ENCODE data around the gene C2CD4D.

The C2CD4D gene

DNA sequence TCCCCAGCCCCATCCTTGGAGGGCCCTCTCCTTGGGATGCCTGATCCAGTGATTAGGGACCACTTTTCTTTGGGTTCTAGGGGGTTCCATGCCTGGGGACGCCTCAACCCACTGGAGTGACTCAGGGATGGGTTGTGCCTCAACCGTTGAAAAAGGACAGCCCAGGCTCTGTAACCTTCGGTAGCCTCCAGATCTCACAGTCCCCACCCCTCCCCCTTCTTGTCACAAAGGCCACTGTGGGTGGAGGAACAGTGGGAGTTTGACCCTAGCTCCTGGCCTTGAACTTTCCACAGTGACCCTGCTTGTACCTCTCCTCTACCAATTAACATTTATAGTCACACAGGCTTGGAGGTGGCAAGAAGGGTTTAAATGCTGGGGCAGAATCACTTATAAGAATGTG, 5.4 kb downstream of the C2CD4D start:
- DNase-seq (ENCODE audit: low read depth) = no peak

DNA sequence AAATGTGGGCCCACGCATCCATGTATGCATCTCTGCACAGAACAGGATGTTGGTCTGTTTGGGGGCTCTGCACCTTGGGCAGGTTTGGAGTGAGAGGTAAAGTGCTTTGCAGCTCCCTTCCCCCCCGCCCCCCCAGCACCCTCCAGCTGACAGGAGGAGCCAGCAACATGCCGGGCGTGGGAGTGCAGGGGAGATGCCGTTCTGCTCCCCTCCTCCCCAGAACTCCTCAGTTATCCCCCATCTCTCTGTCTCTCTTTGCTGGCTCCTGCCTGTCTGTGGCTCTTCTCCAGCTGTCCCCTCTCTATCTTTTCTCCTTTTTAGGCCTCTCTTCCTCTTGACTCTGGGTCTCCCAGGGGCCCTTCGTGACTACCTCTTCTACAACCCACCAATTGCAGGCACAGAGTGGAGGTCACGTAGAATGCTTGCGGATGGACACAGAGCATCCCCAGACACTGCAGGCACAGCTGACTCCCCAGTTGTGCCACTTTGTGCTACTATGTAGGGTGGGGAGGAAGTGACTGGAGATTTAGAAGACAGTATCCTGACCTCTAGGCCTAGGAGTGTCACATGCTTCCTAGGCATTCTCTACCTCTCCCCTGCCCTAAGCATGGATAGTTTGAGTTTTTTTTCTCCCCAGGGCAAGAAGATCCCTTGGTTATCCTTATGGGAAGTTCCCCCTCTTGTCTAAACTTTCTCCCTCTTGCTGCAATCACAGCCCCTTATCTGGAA, 6.3 kb downstream of the C2CD4D start:
- DNase-seq (ENCODE audit: low read depth) = no peak

DNA sequence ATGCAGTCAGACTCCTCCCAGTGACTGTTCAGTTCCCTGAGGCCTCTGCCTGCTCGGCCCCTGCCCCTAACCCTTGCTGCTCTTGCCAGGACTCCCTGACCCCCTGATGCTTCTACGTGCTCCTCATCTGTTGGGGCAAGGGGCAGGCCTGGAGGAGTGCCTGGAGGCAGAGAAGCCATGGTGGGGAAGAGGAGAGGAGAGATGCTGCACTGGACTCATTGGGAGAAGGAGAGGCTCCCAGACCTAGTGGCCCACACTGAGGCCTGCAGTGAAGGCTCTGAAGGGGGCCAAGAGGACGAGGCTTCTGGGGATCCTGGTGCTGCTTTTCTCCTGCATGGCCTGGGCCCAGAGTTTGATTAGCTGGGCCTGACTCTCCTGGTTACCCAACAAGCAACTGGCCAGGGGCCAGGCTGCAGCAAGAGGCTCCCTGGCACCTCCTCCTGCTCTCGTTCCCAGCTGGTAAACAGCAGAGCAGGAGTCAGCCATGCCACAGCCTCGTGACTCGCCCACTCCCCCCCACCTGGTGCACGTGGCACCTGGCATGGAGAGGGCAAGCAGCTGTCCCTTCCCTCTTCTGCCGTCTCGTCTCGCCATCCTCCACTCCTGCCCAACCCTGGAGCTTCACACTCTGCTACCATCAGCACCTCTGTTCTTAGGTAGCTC, 7.2 kb downstream of the C2CD4D start:
- peak; percentile 36 for DNase-seq (ENCODE audit: low read depth)

DNA sequence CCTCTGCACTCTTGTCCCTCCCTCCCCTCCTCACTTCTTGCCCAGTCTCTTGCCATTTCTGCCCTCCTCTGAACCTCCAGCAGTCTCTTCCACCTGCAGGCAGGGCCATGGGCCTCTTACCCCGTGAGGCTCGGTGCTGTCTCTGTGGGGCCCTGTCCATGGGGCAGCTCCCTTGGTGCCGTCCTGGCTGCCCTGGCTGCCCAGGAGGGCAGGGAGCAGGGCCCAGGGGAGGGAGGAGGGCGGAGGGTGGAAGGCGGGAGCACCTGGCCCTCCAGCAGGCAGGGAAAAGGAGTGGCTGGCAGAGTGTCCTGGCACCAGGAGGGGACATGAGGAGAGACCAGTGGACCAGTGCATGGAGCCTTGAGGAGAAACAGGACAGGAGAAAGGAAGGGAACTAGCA, 8.0 kb downstream of the C2CD4D start, which contains the start of gene RORC:
TSS of gene RORC (minus strand) at position 198 of the 400 bp plus-strand sequence. CDS start at position 160, 38 bp downstream.
- DNase-seq (ENCODE audit: low read depth) = no peak

DNA sequence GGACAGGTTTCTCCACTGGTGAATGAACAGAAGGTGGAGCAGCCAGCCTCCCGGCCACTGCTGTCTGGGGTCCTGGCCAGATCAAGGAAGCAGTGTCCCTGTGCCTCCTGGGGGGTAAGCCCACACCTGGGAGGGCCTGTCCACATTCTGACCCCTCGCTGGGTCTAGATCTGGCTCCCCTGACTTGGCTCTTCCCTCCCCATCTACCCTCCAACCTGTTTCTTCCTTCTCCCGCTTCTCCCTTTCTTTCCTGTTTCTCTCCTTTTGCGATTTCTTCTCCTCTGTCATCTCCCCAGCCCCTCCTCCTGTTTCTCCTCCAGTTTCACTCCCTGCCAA, 8.4 kb downstream of the C2CD4D start:
- no peak for DNase-seq (ENCODE audit: low read depth)

DNA sequence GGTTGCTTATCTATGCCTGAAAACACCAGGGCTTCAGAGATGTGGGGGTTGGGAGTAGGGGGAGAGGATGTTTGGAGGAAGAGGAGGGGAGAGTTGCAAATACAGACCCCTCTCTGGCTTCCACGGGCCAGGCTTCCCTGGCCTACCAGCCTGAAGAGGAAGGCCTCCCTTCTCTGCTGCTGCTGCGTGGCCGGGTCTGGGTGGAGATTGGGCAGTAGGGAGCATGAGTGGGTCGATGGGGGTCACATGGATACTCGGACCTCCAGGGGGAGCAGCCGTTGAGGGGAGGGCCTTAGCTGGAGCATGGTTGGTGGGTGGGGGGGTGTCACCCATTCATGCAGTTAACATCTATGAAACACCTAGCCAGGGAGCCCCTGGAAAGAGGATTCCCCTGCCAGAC, 9.6 kb downstream of the C2CD4D start:
- no peak for DNase-seq (ENCODE audit: low read depth)

DNA sequence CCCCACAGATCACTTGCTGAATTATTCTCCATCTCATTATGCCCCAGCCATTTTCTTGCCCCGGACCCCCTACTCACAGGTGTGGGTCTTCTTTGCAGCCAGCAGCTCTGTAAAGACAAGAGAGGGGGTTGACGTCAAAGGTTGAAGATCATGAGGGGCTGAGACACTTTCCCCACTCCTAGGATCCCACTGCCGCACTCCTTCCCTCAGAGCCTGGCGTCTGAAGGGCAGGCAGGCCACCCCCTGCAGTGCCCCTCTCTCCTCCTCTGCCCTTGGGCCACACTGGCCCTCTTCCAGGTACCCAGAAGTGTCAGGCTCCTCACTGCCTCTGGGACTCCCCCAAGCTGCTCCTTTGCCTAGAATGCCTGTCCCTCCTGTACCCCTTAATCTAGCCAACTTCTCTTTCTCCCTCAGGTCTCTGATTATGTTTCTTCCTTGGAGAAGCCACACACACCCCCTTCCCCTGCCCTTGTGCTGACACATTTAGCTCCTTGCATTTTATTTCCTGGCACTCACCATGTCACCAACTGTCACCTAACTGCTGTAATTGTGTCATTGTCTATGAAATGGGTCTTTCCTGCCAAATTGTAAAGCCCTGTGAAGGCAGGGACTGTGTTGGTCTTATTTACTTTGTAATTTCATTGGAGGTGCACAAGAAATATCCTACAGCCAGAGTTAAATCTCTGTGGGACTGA, 10.1 kb downstream of the C2CD4D start:
- DNase-seq (ENCODE audit: low read depth) = no peak

DNA sequence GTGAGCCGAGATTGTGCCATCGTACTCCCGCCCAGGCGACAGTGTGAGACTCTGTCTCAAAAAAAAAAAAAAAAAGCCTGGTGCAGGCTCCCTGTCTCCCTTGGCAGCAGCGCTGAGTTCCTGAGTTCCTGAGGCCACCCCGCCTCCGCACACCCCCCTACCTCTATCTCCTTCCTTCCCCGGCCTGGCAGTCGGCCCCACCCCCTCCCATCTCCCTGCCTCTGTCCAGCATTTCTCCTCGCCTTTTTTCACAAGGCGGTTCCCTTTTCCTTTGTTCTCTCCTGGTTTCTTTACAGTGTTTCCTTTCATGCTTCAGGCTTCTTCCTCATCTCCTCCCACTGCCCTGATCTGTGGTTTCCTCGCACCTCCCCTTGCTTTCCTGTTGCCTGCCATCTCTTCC, 10.7 kb downstream of the C2CD4D start:
- no peak for DNase-seq (ENCODE audit: low read depth)

DNA sequence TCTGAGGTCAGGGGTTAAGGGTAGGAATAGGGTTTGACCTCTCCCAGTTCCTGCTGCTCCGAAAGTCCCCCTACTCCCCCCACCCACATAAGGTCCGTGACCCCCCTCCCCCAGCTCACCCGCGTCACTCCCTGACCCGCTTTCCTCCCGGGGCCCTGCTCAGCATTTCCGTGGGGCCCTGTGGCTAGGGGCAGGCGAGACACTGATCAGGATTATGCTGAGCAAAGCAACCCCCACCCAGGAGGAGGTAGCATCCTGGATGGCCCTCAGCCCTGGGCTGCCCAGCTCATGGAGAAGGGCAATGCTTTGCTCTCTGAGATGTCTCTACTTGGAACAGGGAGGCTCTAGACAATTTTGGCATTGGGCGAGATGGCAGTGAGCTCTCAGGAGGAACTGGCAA, 11.8 kb downstream of the C2CD4D start:
- no peak for DNase-seq (ENCODE audit: low read depth)

DNA sequence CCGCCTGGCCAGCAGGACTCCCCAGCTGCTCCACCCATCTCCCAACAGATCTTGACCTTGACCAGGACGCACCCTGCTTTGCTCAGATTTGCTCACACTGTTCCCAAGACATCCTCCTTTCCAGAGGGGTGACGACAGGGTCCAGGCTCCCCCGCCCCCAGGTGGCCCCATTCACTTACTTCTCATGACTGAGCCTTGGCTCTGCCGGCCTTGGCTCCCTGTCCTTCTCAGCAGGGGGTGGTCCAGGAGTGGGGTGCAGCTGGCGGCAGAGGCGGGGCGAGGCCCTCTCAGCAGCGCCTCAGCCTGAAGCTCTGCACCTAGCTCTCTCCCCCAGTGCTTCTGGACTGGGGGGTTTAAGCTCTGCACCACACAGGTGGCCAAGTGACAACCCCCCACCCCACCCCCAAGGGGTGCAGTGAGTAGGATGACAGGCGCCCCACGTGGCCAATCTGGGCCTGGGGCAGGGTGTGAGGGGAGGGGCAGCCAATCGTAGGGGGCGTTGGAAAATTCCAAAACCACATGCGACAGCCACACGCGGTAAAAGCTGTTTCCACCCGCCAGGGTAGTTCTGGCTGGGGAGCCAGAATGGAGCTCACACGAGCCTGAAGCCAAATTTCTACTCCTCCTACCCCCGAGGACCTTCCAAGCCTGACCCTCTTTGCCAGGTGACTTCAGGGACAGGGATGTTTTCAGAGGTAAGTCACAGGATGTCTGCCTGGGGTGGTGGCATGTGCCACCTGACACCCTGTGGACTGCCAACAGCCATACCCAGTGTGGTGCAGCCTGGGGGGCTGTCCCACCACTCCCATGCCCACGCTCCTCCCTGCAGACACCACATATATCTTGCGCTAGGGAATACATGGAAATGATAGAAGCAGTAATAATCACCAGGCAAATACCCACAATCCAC, 13.6 kb downstream of the C2CD4D start:
- DNase-seq (ENCODE audit: low read depth) = no peak

DNA sequence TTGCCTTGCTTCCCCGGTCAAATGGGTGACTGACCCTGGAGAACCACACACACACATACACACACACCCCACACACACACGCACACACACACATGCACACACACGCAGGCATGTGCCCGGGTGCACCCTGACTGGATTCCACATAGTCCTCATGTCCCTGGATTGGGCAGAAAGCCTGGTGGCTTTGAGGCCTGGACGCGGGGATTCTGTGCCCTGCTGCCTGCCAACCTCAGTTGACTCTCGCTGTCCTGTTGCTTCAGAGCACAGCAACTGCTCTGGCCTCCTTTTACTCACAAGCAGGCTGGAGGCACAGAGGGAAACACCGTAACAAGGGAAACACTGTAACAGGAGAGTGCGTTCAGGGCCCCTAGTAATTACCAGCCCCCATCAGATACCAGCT, 14.4 kb downstream of the C2CD4D start:
- no peak for DNase-seq (ENCODE audit: low read depth)

DNA sequence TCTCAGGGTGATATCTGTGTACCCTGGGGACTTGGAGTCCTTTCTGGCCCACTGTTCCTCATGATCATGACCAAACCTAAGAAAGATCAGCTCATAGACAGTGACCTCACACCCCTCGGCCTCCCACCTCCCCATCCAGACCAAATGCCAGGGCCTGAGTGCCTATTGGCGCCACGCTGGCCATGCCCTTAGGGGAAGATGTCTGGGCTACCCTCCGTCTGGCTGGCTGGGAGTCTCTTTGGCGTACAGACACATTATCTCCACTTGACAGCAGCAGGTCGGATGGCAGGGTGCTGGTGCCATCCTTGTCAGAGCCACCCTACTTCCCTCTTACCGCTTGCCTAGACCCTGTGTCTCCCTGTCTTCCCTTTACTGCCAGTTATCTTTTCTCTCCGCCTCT, 16.4 kb downstream of the C2CD4D start:
- no peak for DNase-seq (ENCODE audit: low read depth)

DNA sequence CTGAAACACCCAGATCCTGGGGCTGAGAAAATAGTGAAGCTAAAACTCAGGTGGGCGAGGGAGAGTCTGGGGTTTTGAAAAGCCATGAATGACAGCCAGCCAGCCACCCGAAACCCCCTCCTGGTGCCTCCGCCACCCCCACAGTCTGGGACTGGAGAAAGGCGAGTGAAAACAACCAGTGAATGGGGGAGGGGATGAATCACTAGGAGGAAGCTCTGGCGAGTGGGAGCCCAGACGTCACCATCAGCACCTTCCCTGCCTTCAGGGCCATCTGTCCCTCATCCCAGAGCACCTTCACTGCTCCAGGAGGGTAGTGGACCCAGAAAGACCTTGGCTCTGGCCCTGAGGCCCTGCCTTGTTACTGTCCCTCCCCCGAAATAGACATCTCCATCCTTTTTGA, 17.2 kb downstream of the C2CD4D start:
- DNase-seq (ENCODE audit: low read depth) = no peak

DNA sequence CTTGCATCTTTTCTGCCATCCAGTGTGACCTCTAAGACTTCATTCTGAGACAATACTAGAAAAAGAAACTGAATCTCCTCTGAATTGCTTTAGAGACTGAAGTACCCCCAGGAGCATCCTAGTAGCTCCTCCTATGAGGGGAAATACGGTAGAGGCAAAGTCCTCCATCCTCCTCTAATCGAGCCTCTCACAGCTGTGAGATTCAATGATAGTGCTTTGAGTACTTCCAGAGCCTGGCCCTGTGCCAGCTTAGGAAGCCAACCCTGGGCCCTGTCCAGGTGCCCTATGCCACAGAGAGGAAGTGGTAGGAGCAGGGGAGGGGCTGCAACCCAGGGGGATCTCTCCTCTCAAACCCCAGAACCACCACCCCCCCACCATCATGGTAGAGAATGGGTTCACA, 18.7 kb downstream of the C2CD4D start:
- no peak for DNase-seq (ENCODE audit: low read depth)

DNA sequence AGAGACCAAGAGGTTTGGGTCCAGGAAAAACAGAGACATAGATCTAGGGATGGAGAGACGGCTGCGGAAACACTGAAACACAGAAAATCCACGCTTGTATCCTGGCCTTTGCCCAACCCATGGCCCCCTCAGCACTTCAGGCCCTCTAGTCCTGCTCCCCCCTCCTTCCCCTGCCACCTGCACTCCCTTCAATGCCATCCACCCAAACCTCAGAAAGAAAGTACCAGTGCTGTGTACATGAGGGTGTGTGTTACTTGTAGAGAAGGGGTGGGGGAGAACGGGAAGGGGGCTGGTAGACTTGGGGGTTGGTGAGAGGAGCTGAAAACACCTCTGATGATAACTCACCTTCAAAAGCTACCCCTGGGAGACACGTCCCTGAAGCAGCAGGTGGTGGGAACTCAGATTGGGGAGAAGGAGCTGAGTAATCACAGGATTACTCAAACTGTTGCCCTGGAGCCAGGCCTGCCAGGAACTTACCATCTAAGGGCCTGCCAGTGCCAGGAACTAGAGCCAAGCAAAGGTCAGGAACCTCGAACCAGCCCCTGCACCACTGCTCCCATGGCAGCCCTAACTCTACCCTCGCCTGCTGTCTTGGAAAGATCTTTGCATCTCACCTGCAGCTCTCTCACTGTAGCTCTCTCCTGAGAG, 19.5 kb downstream of the C2CD4D start:
- DNase-seq (ENCODE audit: low read depth) = no peak

DNA sequence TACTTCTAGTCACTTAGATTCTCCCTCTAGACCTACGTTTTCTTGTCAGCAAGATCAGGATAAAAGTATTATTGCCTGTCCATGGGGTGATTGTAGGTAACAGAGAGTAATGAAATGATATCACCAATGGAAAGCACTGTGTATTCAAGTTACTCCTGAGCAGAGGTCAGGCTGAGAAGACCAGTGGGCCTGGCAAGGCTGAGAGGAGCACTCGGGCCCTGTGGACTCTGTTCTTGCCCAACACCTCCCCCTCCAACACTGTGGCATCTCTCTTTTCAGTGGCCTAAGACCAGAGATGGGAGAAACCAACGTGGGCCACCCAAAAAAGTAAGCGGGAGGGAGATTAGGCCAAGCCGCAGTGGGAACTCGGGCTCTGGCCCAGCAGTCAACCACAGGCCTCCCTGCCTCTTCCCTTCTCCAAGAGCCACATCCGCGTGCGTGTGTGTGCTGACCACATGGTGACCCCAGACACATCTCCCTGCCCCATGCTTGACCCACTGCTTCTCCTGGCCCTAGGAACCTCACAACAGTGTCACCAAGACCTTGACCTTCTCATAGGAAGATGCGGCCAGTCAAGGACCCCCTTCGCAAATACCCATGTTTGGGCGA, 20.3 kb downstream of the C2CD4D start:
- no peak for DNase-seq (ENCODE audit: low read depth)

DNA sequence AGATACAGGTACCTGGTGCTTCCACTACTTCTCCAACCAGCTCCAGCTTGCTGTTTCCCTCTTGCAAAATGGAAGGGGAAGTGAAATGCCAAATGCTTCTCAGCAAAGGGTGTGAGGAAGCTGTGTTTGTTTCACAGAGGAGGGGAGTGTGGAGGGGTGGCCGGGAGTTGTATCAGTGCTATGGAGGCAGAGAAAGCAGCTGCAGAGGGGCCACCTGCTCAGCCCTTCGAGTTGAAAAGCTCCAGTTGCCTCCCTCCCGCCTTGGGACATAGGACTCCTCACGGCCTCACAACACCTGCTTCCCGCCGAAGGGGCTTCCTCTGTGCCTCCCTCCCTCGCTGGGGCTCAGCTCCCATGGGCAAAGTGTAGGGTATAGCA, 22.3 kb downstream of the C2CD4D start:
- DNase-seq (ENCODE audit: low read depth) = no peak

DNA sequence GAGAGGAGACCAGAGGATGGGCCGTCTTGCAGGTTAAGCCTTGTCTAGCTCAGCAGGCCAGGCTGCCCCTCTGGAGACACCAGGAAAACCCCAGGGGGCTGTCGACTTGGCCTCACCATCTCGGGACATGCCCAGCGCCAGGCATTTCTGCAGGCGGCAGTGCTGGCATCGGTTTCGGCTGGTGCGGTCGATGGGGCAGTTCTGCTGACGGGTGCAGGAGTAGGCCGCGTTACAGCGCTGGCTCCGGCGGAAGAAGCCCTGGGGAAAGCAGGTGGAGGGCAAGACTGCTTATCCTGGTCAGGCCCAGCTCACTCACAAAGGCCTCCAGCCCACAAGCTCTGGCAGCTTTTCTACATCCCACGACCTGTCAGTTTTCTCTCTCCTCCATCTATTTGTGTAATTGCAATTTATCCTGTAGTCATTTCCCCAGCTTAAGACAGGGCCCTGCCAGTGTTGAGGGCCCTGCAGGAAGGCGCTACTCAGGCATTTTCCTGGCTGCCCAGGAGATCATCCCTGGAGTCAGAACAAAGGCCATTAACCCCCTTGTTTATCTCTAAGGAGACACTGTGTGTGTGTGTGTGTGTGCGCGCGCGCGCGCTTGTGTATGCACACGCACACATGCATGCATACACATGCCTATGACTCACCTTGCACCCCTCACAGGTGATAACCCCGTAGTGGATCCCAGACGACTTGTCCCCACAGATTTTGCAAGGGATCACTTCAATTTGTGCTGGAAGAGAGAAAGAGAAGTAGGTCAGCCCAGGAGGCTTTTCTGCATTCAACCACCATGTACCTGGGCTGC, 22.9 kb downstream of the C2CD4D start:
- DNase-seq (ENCODE audit: low read depth) = no peak

DNA sequence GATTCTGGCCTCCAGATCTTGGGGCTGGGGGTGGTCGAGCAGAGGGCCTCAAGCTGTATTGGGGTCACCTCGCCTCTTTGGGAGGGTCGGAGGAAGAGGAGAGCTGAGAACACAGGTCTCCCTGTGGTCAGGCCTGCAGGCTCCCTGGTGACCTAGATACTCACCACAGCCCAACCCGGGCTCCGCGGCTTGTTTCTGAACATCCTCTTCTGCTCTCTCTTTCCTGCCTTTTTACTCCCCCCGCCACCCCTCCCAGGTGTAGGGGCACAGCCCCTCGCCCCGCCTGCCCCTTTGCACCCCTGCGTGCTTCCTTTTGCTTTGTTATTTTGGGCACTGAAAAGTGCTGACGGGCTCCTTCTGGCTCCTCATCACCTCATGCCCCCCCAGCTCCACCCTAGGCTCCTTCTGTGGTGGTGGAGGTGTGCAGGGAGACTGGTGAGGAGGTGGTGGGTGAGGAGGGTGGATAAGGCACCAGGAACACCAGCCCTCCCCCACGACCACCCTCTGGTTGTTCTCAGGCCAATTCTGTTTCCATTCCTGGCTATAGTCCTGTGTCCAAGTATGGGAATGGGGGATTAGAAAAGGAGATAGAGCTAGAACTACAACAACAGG, 23.8 kb downstream of the C2CD4D start:
- no peak for DNase-seq (ENCODE audit: low read depth)

DNA sequence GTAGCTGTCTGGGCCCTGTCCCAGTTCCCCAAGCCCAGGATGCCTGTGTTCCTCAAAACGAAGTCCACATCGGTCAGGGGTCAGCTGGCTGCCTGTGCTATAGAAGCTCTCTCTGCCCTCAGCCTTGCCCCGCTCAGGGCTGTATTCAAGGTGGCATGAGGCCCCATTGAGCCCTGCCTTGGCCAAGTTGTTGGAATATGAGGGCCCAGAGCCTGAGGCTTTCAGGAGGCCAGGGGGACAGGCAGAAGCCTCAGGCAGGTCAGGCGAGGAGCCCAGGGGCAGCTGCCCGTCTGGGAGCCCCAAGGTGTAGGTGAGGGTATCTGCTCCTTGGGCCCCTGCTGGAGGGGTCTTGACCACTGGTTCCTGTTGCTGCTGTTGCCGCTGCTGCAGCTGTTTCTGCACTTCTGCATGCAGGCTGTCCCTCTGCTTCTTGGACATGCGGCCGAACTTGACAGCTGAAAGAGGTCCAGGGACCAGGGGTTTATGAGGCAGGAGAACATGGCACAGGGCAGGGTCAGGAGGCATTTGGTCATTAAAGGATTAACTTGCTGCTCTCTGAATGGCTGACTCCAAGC, 24.6 kb downstream of the C2CD4D start:
- DNase-seq (ENCODE audit: low read depth) = no peak

Measured in stromal cell of bone marrow (primary cell).